NCI-H774 (cell line): ENCODE data around the gene ULBP3.
"Not testable (repeated sequence)": the region's sequence is repeated elsewhere in the genome, so short reads cannot be mapped to it uniquely, and the experiment has no call there.

Experiments
- DNase-seq: peaks from one replicate; lab custom pipeline; 2025; lab: John Stamatoyannopoulos, UW

ULBP3 gene

DNA sequence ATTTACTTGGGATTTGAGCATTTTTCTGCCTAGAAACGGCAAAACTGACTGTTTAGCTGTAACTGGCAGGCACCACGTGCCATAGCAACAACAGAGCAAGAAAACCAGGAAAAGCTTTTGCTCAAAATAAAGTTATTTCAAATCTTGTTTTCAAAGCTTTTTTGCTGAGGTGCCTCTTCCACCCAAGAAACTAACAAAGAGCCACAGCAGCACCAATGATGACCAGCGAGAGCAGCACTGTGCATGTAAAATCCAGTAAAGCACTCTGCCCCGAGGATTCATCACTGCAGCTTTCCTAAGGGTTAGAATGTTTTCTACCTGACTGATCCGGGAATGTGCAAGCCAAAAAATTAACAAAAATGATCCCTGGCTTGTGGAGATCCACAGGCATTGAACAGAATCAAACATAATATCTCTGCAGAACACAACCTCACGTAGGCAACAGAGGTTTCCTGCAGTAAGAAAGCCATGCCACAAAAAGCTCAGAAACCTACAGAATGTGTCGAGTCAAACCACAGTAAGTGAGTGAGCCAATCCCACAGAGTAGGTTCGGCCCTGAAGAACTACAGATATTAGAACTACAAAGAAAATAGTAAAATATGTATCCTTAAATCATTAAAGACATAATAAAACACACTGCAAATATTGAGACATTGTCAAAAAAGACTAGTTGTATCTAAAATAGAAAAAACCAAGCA is 7.4 kb upstream of the ULBP3 start:
- DNase-seq: no peak

DNA sequence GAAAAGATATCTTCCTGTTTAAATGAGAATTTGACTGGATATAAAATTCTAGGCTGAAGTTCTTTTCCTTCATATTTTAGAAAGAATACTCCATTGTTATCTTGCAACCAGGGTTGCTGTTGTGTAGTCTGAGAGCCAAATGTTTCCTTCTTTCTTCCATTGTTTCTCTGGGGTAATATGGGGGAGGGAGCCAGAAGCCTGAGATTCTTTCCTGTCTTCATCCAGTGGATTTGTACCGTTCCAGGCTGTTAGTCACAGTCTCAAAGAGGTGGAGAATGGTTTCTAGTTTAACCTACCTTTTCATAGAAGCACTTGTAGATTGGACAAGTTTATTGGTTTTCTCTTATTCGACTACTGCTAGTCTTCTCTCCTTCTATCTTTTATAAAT is 6.1 kb upstream of the ULBP3 start:
- no peak for DNase-seq

DNA sequence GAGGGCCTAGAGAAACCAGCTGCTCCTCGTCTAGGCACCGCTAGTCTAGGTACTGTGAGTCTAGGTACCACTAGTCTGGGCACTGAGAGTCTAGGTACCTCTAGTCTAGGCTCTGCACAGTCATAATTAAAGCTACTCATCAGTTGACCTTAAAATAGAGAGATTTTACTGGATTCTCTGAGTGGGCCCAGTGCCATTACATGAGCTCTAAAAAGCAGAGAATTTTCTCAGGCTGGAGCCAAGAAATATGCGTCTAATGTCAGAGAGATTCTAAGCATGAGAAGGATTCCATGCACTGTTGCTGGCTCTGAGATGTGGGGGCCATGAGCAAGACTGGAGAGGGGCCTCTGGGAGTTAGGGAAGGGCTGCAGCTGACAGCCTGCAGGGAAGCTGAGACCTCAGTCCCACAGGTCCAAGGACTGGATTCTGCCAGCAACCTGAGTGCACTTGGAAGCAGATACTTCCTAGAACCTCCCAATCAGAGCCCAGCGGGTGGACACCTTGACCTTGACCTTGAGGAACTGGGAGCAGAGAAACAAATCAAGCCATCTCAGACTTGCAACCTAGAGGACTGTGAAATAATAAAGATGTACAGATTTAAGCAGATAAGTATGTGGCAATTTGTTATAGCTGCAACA is 5.6 kb upstream of the ULBP3 start:
- DNase-seq: not testable (repeated sequence)

DNA sequence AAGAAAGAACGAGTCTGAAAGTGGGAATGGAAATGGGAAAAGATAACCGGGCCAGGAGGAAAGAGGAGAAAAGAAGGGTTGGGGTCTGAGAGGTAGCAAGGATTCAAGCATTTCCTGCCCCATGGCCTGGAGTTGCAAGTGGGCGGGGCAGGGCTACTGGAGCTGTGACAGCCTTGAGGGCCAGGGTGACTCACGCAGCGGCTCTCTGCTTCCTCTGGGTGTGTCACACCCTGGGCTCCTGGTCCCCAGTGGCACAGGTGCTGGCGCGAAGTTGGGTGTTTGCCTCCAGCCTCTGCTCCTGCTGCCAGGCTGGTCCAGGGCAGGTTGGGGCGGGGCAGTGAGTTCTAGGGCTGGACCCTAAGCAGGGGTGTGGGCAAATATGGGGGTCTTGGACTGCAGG is 3.3 kb upstream of the ULBP3 start:
- peak; percentile 8 for DNase-seq

DNA sequence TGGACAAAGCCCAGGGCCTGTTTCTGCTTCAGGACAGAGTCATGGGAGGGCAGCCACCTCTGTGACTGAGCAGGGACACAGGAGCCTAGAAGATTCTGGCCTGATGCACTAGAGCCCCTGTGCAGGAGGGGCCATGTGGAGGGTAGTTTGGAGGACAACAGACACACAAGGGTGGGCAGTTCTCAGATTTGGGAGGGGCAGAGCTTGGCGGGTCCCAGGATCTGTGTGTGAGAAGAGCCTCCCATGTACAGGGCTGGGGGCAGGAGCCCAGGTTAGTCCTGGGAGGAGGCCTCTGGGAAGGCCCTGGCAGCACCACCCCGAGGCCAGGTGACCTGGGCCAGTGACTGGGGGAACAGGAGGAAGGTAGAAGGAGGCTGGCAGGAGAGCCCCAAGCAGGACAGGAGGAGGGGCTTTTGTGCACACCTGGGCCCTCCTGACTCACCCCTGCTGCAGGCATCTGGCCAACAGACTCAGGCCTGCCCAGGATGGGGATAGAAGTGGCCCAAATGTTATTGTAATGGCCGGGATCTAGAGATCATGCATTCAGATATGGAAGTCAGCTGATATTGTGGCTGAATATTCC is 1.4 kb upstream of the ULBP3 start:
- no peak for DNase-seq

DNA sequence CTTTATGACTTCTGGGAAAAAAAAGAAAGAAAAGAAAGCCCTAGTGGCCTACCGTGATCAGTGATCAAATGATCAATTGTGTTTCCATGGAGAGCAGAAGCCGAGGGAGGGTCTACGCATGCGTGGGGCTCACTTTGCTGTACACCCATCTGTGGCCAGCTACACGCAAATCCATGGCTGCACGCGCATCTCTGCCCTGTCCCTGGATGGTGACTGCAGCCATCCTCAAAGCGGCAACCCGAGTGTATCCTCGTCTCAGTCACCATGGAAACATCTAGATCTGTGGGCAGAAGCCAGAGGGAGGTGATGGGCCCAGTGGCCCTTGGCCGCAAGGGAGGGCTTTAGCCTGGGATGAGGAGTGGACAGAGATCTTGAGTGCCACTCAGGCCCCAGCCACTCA is 785 bp upstream of the ULBP3 start:
- peak; percentile 70 for DNase-seq

DNA sequence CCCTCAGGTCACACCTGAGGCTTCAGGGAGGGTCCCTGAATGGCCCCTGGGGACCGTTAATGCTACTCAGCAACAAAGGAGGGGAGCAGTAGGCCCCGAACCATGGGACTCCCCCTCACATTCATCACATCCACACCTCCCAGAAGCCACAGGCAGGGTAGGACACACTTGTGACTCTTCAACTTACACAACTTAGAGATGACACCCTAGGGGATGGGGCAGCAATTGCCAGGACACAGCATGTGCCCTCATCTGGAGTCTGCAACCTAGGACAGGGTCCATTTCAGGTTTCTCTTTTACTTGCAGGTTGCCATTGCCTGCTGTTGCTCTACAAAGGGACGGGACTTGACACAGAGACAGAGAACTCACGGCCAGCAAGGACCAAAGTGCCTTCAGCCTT is 770 bp downstream of the ULBP3 start:
- no peak for DNase-seq

DNA sequence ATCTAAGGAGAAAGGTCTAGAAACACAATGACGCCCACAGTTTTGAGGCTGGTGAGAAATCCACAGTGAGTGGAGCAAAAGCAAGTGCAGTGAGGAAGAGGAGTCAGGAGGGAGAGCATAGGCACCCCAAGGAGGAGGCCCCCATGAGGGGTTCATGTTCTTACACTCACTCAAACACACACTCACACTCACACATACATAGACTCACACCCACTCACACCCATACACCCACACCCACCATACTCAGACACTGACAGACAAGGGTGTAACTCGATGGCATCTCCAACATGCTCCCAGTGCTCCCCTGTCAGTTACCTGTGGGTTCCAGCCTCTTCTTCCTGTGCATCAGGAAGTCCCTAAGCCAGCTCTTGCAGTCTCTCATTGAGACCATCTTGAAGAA is 3.8 kb downstream of the ULBP3 start:
- no peak for DNase-seq

DNA sequence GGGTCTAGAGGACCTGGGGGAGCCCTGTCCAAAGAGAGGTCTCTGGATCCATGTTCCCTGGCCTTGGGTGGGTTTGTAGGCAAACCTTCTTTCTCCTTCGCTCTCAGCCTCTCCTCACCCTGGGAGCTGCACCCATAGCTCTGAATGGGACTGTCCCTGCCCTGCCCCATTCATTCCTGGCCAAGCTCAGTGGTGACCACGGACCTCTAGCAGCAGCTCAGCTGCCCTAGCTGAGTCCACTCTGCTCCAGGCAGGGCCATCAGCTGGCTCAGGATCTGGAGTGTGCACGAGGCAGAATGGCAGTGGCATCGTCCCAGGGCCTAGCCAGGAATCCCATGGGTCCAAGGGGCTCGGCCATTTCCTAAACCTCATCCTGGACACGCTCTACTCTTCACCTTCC is 5.3 kb downstream of the ULBP3 start:
- DNase-seq: no peak

DNA sequence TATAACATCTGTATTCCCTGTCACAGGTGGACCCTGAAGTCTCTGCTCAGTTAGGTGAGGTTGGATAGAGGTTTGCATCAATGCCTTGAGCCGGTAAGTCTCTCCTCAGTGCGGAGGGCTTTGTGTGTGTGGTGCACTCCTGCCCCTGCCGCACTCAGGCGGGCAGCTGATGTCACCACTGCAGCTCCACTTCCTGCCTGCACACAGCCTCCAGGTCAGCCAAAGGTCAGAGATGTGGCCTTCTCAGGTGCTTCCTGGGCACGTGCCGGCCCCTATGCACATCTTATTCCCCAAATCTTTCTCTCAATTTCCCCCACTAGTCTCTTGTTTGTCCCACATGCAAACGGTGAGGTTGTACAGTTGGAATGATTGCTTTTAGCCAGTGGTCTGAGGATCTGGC is 8.9 kb downstream of the ULBP3 start:
- not testable (repeated sequence) for DNase-seq

DNA sequence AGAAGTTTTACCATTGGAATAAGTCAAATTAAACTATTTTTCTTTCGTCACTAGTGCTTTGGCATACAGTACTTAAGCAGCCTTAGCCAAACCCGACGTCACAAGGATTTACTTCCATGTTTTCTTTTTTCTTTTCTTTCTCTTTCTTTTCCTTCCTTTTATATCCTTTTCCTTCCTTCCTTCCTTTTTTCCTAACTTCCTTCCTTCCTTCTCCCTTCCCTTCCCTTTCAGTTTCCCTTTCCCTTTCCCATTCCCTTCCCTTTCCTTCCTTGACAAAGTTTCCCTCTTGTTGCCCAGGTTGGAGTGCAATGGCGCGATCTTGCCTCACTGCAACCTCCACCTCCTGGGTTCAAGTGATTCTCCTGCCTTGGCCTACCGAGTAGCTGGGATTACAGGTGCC is 9.9 kb downstream of the ULBP3 start:
- no peak for DNase-seq

DNA sequence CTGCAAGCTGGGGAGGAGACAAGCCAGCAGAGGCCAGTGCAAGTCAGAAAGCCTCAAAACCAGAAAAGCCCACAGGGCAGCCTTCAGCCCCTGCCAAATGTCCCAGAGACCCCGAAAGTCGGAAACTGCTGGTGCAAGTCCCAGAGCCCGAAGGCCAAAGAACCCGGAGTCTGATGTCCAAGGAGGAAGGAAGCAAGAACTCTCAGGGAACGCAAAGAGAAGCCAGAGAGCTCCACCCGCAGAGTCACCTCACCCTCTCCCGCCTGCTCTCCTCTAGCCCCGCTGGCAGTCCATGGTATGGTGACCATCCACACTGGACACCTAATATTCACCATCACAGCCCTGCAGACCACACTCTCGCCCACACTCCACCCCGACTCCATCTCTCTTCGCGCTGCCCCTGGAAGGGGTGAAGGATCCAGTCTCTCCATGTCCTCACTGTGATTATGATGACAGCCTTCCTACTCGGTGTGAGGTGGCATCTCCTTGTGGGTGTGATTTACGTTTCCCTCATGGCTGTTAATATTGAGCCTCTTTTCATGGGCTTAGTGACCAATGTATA is 10.6 kb downstream of the ULBP3 start:
- no peak for DNase-seq

DNA sequence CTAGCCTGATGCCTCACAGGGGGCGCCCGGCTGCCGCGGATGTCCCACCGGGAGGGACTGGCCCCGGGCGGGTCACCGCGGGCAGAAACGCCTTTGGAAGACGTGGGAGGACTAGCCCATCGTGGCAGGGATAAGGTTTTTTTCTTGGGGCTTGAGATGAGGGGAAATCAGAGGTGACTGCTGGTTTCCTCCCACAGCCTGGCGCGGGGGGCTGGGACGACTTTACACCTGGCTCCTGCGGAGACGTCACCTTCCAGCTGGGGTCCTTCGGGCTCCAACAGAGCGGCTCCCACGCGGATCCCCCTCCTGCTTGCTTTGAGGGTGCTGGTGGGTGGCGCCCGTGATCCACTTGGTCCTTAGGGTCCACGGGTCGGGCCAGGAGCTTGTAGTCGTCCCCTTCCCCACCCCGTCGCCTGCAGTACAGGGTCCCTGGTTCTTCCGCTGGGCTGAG is 11.4 kb downstream of the ULBP3 start:
- no peak for DNase-seq

DNA sequence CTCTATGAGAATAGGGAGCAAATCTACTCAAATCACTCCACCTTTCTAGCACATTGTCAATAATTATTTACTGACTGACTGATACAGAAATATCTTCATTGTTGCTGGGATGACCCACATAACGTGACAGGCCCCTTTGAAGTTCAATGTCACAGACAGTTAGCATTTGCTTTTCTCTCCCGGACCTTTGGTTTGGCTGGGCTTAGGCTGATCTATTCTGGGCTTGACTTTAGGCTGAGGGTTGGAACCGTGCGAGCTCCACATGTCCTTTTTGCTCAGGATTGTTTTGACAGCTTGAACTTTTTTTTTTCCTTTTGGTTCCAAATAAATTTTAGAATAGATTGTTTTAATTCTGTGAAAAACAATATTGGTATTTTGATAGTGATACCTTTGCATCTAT is 12.0 kb downstream of the ULBP3 start:
- no peak for DNase-seq

DNA sequence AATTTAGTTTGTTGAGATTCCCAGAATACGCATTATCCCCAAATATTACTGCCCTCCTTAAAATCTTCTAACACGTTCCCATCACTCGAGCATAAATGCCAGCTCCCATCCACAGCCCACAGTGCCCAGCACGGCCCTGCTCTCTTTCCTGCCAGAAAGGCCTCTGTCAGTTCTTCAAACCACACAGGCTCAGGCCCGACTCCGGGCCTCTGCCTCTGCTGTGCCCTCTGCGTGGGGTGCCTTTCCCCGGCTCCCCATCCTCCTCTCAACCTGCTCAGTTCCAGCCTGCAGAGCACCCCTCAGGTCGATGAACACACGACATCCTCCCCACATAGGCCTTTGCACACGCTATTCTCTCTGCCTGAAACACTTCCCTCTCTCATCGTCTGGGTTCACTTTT is 12.8 kb downstream of the ULBP3 start:
- no peak for DNase-seq

DNA sequence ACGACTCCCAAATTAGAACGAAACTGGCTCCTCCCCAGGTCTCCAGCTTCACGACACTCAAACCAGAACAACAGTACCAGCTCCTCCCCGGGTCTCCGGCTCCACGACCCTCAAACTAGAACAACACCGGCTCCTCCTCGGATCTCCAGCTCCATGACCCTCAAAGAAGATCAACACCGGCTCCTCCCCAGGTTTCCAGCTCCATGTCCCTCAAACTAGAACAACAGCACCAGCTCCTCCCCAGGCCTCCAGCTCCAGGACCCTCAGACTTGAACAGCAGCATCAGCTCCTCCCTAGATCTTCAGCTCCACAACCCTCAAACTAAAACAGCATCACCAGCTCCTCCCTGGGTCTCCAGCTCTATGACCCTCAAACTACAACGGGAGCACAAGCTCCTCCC is 13.8 kb downstream of the ULBP3 start:
- DNase-seq: no peak

DNA sequence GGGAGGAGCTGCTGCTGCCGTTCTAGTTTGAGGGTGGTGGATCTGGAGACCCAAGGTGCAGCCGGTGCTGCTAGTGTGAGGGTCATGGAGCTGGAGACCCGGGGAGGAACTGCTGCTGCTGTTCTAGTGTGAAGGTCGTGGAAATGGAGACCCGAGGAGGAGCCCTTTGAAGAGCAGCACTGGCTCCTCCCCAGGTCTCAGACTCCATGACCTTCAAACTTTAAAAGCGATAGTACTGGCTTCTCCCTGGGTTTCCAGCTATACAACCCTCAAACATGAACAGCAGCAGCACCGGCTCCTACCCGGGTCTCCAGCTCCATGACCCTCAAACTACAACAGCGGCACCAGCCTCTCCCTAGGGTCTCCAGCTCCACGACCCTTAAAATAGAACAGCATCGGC is 15.5 kb downstream of the ULBP3 start:
- no peak for DNase-seq

DNA sequence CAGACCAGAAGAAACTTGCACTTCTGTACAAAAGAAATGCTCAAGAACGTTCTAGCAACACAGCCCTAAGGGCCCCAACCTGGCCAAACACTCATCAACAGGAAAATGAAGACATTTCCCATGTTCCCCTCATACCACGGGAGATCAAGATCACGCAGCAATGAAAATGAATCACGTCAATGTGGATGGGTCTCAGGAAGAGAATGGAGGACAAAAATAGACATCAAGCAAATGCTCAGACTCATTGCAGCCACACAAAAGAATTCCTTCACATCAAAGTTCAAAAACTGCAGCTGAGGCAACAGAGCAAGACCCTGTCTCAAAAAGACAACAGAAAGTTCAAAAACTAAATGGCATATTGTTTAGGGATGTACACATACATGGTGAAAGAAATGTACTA is 18.1 kb downstream of the ULBP3 start:
- DNase-seq: no peak

DNA sequence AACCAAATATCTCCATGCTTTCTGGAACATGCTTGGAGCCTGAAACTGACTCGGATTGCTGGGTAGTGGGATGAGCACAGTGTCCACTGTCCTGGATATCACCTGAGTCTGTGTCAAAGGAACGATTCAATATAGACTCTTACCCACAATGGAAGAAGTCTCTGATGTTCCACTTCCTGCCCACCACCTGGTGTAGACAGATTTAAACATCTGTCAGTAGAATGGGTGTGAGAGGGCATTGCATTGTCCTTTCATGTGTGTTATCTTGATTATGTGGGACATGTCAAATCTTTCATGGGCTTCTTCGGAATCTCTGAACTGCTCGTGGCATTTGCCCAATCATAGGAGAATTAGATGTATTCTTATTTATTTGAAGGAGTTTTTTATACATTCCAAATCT is 20.8 kb downstream of the ULBP3 start:
- DNase-seq: no peak

DNA sequence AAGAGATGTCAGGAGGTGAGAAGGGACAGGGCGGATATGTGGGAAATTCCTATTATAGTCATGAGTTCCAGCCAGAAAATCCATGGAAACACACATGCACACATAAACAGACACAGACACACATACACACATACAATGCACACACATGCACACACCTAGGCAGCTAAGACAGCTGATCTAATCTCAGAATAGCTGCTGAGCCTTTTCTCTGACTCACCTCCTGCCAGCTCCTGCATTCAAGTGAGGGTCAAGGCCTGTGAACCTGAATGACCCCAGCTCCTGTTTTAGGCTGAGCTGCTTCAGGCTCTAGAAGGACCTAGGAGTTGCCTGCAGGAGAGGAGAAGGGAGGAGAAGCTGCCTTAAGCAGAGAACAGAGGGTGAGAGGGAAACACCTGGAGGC is 22.0 kb downstream of the ULBP3 start:
- DNase-seq: no peak

DNA sequence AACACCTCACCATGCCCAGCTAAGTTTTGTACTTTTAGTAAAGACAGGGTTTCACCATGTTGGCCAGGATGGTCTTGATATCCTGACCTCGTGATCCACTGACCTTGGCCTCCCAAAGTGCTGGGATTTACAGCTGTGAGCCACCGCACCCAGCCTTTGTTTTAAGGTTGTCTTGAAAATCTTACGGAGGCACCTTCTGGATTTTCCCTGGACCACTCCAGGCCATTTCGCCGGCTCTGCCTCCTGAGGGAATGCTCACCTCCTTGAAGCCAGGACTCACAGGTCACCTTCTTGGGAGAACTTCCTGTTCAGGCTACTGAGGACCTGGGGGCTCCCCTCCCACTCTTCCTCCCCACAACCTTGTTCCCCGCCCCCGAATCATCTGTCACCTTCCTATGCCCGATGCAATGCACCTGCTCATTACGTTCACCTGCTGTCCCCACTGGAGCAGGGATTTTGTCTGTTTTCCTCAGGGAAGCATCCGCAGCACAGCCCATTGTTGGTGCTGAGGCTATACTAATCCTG is 24.2 kb downstream of the ULBP3 start:
- DNase-seq: no peak

DNA sequence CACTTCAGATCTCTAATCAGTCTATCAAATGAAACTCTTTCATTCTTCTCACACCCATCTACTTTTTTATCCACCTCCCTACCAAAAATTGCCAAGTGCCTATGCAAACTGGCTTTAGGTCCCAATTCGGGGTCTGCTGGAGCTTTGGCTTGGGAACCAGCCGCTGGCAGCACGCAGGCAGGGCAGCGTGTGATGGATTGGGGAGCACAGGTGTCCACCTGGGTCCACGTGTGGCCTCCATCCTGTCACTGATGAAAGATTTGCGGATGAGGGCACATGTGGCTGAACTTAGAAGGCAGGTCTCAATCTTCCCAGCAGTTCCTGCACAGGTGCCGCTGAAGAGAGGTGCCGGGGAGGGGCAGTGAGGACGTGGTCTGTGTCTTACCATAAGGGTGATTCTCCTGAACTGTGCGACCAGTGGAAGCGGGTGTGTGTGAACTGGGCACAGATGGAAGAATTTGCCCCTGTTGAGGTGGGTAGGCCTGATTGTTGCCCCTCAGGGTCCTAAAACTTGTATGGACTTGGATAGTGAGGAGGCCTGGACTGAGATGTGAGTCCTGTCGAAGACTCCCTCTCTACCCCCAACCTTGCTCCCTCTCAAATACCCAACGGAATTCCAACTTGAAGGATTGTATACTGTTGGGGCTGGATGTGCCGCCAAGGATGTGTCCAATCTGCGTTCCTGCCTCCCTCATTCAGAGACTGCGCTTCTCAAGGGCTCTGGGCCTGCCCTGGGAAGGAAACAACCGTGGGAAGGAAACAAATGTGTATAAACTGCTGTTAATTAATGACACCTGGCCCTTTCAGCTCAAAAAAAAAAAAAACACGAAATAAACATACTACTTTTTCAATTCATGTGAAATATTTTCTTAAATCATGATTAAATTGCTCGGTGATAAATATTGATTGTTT is 25.2 kb downstream of the ULBP3 start:
- no peak for DNase-seq
